Fibroblast of upper back skin (primary cell): ENCODE results near the gene CDPF1.
"Not testable (repeated sequence)": the region's sequence is repeated elsewhere in the genome, so short reads cannot be mapped to it uniquely, and the experiment has no call there.

Experiments
- DNase-seq: peaks from one replicate; pipeline ENCODE4 v3.0.0-alpha.2; 2013

Gene CDPF1

DNA sequence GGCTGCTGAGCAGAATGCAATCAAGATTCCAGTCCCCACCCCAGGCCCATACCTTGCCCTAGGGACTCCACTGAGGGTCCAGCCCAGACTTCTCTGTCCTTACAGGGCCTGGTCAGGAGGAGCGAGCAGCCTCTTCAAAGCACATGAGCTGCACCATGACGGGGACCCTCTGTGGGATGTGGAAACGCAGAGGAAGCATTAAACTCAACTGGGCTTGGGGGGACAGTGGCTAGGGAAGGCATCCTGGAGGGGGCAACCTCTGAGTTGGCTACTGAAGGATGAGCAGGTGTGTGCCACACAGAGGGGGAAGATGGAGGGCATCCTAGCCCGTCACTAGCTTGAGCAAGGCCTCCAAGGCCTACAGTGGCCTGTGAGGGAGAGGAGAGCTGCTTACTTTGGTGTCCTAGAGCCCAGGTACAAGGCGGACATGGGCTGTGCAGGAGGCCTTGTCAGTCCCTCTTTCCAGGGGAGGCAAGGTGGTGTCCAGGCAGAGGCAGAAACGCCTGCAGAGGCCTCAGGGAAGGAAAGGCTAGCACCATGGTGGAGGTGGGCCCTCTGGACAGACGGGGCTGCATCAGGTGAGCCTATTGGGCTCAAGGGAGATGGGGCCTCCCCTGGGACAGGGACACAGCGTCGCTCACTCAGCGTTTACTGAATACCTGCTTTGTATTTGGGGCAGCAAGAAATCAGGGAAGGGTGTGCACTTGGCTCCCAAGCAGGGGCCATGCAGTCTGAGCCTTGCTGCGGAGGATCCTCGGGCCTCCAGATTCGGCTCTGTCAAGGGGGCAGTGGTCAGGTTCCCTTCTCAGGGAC, 32.0 kb upstream of the CDPF1 start:
- DNase-seq = no peak

DNA sequence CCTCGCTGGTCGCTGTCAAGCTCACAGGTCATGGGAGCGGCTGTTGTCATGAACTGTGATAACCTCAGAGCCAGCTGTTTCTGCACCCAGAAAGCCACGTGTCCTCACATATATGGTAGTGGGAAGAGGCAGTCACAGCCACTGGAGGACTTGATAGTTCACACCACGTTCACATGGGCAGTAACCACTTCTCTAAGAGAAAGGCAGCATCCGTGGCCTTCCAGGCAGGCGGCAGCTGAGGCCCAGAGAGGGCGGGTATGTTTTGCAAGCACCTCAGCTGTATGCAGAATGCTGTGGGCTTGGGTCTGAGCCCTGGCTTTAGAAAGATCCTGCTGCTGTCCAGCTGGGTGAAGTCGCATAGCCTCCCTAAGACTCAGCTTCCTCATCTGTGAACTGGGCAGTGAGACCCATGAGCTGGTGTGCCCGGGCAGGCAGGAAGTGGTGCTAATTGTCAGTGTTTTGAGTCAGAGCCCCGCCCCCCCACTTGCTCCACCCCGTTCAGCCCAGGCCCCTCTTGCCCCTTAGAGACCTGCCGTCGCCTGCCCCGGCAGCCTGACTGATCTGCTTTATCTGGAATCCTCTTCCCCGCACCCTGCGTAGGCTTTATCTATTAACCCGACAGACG, 31.0 kb upstream of the CDPF1 start:
- DNase-seq = no peak

DNA sequence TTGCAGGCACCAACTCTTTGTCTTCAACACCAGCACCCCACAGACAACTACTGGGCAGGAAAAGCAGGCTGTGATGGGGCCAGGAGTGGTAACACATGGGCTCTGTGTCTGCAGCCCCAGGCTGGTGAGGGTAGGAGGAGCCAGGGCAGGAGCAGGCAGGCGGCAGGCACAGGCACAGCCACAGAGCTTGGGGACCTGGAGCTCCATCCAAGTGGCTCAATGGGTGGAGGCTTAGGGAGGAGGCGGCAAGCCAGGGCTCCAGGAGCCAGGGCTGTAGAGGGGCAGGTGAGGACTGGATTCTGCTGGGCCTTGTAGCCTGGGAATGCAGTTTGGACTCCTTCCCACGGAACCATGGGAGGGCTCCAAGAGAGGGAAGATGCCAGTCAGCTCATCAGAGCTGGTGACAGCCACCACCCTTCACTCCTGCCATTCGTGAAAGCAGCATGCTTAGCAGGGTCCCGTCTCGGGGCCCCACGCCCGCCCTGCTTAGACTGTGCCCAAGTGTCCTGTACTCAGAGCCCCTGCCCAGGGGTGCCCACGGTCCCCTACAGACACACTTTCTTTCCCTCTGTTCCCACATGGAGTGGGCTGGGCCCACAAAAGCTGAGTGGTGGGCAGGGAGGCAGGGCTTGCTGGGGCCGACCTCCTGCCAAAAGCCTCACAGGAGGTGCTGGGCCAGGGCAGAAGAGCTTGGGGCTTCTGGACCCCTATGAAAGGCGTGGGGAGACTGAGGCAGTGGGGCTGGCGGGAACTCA, 30.1 kb upstream of the CDPF1 start:
- no peak for DNase-seq

DNA sequence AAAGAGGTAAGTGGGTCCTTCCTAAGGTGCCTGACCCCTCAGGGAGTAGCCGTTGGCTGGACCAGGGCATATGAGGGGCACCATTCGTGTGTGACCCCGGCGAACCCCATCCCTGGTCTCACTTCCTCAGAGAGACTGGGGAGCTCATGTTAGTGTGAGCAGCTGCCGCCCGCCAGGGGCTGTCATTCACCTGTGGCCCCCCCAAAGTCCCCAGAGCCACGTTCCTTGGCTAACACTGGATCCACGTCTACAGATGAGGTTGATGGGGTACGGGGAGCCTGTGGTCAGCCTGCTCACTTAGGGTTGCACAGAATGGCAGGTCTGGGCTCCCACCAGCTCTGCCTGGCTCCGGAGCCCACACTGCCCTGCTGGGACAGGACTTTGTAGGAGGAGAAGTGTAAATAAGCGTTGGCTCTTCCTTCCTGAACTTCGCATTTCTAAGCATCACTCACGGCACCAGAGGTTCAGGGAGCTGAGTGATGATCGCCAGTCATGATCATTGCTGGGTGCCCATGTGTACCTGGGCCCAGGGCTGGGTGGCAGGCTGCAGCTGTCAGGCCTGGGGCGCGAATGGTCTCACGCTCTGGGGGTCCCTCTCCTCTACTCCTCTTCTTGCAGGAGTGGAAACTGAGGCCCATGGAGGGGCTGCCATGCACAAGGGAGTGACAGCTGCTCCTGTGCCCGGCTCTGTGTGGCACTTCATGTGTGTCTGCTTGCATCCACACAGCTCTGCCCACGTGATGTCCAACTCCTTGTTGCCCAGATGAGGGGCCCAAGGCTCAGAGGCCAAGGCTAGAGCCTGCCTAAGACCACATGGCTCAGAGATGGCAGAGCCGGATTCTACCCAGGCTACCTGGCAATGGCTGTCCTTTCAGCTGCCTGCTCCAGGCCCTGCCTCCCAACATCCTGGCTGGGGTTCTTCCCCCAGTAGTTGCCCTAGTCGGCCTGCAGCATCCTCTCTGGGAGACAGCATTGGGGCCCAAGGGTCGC, 28.9 kb upstream of the CDPF1 start:
- DNase-seq = no peak

DNA sequence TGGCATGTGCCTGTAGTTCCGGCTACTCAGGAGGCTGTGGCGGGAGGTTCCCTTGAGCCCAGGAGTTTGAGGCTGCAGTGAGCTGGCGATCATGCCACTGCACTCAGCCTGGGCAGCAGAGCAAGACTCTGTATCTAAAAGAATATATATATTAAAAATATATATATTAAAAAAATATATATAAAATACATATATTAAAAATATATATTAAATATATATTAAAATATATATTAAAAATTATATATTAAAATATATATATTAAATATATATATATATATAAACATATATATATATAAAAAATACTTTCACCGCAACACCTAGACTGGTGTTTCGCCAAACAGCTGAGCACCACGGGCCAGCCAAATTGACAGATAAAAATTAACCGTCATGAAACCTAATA, 26.5 kb upstream of the CDPF1 start:
- no peak for DNase-seq

DNA sequence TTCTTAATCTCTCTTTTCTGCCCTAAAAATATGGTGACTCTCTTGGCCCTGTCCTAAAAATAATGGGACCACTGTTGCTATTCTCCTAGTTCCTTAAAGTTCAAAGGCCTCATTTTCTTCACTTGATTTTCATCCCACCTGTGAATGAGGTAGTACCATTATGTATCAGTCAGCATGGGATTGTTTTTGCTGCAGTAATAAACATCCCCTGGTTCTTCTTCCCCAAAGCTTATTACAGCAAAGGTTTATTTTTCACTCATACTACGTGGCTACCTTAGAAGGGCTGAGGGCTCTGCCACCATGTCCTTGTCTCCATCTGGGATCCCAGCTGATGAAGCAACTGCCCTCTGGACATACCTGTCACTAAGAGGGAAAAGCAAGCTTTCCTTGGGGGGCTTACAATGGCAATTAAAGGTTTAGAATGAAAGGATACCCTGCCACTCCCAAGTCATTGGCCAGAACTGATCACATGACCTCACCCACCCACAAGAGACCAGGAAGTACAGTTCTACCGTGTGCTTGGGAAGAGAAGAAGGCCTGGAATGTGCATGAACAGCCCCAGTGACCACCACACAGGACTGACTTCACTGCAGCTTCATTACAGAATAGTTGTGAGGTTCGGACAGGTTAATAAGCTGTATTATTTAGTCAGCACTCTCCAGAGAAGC, 25.5 kb upstream of the CDPF1 start:
- DNase-seq = no peak

DNA sequence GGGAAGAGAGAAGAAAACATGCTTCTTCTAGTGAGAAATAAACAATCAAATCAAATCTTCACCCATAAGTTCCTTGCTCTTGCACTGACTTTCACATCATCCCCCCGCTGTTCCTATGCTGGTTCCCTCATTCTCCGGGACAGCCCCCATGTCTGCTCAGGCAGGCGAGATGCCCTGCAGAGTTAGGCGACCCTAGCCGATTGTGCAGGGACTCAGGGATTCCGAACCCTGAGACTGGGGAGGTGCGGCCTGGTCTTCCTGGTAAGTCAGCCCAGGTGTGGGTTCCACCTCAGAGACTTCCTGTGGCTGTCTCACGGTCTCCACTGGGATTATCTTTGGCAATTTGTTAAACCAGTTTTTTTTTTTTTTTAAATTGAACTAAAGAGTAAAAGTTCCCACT, 24.3 kb upstream of the CDPF1 start:
- DNase-seq = no peak

DNA sequence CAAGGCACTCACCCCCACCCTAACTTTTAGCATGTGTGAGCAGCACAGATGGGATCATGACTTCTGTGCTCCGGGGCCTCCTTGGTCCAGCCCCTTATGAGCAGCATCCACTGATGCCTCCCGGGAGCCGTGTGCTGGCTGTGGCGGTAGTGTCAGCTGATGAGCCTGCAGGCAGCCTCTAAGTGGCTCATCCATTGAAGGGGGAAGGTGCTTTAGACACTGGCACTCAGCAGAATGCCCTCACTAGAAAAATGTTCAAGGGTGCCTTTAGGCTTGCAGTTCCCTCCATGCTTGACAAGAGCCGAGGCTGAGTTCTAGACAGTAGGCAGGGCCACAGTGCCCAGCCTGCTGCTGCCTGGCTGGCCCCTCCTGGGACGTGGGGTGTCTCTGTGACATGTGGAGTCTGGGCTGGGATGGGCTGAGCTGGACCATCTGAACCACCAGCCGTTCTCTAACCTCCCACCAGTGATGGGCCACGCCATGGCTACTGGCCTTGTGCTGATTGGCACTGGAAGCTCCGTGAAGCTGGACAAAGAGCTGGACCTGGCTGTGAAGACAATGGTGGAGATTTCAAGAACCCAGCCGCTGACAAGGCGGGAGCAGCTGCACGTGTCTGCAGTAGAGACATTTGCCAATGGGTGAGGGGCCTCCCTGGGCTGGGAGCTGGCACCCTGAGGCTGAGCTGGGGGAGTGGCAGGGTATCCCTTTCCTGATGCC, 23.5 kb upstream of the CDPF1 start:
- DNase-seq = no peak

DNA sequence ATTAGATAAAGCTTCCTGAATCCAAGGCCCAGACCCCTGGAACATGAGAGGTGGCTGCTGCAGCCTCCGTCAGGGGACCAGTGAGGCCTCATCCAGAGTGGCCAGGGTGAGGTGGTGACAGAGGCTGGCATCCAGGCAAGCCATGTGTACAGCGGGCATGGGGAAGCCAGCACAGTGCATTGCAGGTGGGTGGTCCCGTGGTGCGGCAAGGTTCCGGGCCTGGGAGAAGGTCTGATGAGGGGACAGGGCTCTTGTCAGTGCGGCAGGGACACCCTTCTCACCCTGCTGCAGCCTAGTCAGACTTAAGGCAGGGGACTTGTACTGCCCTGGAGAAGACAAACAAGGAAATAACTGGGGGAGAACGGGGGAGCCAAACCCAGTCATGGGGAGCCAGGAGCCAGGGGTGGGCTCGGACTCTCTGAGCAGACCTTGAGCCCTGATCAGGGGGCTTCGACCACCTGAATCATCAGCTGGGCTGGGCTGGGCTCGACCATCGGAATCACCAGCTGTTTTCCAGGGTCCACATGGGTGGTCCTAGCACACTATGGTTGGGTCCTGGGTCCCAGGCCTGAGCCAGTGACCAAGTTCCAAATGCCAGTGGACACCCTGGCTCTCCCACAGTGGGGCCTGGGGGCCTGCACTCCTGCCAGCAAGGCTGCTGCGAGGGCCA, 22.8 kb upstream of the CDPF1 start:
- no peak for DNase-seq

DNA sequence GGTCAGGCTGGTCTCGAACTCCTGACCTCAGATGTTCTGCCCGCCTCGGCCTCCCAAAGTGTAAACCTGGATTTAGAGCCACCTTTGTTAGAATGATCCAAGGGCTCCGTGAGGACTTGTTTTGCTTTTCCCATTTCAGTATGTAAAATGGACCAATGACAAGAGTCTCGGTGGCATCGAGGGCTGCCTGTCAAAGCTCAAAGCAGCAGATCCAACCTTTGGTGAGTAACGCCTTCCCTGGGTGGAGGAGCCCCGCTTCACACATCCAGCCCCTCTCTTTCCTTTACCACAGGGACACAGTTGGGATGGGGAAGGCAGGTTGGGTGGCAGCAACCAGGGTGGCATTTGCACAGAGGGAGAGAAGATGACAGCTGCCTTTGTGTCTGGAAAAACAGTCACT, 22.1 kb upstream of the CDPF1 start:
- DNase-seq = no peak

DNA sequence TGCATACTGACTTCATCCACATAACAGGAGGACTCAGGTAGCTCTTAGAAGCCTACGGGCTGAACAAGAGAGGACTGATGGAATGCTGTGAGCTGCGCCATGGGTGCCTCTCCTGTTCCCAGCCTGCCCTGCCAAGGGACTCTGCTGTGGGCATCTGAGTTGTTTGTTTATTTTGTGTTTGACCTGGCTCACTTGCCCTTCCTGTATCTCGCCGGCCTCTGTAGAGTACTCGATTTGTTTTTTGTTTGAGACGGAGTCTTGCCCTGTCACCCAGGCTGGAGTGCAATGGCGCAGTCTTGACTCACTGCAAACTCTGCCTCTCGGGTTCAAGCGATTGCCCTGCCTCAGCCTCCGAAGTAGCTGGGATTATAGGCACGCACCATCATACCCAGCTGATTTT, 19.5 kb upstream of the CDPF1 start:
- no peak for DNase-seq

DNA sequence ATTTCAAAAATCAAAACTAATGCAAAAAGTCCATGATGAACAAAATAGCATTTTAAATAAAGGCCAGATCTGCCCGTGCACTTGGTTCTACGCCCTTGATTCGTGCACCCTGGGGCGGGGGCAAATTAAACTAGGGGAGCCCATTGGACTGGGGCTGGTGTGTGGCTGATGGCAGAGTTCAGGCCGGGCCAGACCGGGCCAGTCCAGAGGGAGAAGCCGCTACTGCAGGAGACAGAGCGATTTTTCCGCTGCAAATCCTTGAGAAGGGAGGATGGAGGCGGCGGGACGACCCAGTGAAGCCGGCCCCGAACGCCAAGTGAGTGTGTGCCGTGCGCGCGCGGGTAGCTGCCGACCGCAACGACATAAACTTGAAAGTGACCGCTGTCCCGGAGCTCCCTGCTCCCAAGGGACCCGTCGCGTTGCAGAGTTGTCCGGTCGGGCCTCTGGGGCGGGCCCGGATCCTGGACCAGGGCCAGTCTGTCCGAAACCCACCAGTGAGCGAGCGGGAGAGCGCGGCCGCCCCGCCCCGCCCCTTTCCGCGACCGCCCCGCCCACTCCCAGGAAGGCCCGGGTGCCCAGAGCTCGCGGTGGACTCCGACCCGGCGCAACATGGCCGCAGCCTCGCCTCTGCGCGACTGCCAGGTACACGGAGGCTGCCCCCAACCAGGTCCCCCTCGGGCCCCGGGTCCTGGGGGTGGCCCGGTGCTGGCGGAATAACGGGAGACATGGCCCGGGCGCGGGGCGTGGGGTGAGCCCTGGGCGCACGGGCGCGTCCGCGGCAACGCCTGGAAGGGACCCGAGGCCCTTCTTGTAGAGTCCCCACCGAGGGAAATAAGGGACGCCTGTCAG, 17.6 kb upstream of the CDPF1 start, which contains the start of gene TTC38:
TSS of gene TTC38 (plus strand) at position 578 of the 849 bp plus-strand sequence. CDS start at position 610, 32 bp downstream.
- DNase-seq = peak; percentile 76

DNA sequence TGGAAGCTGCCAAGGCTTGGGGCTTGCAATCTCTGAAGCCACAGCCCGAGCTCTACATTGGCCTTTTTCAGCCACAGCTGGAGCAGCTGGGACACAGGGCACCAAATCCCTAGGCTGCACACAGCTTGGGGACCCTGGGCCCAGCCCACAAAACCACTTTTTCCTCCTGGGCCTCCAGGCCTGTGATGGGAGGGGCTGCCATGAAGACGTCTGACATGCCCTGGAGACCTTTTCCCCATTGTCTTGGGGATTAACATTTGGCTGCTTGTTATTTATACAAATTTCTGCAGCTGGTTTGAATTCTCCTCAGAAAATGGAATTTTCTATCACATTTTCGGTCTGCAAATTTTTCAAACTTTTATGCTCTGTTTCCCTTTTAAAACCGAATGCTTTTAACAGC, 15.5 kb upstream of the CDPF1 start:
- DNase-seq = not testable (repeated sequence)

DNA sequence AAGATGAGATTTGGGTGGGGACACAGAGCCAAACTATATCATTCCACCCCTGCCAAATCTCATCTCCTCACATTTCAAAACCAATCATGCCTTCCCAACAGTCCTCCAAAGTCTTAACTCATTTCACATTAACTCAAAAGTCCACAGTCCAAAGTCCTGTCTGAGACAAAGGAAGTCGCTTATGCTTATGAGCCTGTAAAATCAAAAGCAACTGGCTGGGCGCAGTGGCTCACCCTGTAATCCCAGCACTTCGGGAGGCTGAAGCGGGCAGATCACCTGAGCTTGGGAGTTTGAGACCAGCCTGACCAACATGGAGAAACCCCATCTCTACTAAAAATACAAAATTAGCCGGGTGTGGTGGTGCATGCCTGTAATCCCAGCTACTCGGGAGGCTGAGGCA, 14.4 kb upstream of the CDPF1 start:
- not testable (repeated sequence) for DNase-seq

DNA sequence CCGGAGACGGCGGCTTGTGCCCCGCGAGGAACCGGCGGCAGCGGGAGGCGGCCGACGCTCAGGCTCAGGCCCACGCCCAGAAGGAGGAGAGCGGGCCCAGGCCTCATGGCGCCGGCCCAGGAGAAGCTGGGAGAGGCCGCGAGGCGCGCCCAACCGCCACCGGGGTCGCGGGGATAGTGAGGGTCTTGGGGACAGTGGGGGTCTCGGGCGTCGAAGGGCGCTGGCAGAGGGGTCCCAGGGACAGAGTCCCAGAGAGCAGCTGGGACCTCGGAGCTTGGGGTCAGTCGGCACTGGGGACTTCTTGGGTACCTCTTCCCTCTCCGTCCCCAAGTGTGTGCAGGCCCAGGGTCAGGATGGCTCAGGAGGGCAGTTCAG, 13.1 kb upstream of the CDPF1 start, which contains the start of gene PKDREJ:
TSS of gene PKDREJ (minus strand) at position 128 of the 375 bp plus-strand sequence. CDS start at position 107, 21 bp downstream.
- no peak for DNase-seq

DNA sequence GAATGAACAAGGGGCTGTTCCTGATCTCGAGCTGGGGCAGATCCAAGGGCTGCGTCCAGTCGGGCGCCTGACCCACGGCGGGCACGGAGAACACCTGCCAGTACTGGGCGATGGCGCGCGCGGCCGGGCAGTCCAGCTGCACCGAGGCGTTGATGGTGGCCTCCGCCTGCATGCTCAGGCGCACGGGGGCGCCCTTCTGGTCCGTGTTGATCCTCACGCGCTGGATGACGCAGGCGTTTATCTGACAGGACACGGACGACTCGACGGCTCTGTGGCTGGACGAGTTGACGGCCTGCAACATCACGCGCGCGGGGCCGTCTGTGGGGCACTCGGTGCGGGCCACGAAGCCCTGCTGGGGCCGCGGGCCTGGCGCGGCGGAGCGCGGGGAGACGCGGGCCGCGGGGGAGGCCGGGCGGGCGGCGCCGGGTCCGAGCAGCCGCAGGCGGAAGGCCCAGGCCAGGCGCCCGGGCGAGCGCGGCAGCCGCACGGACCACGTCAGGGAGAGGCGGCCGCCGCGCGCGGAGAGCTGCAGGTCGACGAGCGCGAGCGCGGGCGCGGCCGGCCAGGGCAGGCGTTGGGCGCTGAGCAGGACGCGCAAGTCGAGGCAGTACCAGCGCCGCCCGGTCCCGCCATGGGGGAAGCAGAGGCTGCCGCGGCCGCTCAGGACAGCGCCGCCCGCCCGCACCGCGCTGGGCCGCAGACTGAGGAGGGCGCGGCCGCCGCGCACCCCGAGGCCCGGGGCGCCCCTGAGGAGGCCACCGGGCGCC, 12.5 kb upstream of the CDPF1 start:
- peak; percentile 33 for DNase-seq

DNA sequence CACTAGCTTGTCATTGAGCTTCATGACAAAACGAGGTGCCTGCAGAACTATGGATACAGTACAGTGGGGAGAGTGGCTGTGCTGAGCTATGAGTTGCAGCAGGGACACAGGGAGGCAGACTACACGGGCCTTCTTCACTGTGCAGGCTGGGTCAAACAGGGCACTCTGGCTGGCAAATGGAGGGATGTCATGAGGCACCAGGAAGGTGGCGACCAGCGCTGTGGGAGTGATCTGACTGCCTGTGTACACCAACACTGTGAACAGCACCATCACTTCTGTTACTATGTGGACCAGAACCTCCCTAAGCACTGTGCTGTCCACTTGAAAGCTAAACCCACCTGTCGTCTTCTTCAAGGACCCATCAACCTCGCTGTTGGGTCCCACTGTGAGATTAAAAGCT, 9.9 kb upstream of the CDPF1 start:
- no peak for DNase-seq

DNA sequence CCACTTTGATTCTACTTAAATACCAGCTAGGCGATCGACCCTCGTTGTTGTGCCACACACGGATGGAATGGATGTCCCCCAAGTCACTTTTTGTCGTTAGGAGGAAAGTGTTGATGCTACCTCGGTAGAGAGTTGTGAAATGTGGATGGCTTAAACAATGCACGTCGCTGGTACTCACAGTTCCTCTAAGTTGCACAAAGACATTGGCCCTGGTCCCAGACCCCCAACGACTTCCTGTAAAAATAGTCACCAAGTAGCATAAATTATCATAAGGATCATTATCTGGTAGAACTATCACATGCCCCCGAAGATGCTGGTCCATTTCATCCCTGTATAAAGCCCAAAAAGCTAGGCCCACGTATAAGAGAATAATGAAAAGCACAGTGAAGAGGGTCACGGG, 9.3 kb upstream of the CDPF1 start:
- DNase-seq = no peak
